GM23338 (cell line): ENCODE results near the gene HTRA1. TPM values are rescaled to one million over a fixed set of nuclear protein-coding genes. Genes with fewer than 3 reads are reported as not detected.

Source experiments
- ATAC-seq: fragments of 200-7000 bp; cut with Tn5 transposase; 3 replicates; pipeline ENCODE4 v1.9.1; 2020
- DNase-seq: peaks from one replicate; pipeline ENCODE4 v3.0.0-alpha.2; 2015; ENCODE audit warnings: low spot score
- H2AFZ ChIP-seq: fragments of 200-600 bp; sonication (generic); 2 replicates; pipeline ENCODE4 v1.8.0; 2016; ENCODE audit warnings: antibody characterized with exemption, mild to moderate bottlenecking, moderate library complexity
- H3F3A ChIP-seq: fragments of 200-600 bp; sonication (generic); replicated peaks from 2 replicates; pipeline ENCODE4 v1.8.0; 2017; ENCODE audit warnings: antibody characterized with exemption, mixed run types, low read depth
- H3K27ac ChIP-seq: fragments of 200-600 bp; sonication (generic); 2 replicates; pipeline ENCODE4 v1.6.1; 2016; ENCODE audit warnings: low read depth
- H3K27me3 ChIP-seq: fragments of 200-600 bp; sonication (generic); 2 replicates; pipeline ENCODE4 v1.8.0; 2016; ENCODE audit warnings: mild to moderate bottlenecking, mixed run types, moderate library complexity; ENCODE audit not compliant: insufficient read depth
- H3K36me3 ChIP-seq: fragments of 200-600 bp; sonication (generic); 2 replicates; pipeline ENCODE4 v1.8.0; 2016; ENCODE audit warnings: mild to moderate bottlenecking; ENCODE audit not compliant: insufficient read depth
- H3K4me1 ChIP-seq: fragments of 200-600 bp; sonication (generic); 2 replicates; pipeline ENCODE4 v1.8.0; 2016; ENCODE audit warnings: mild to moderate bottlenecking, moderate library complexity; ENCODE audit not compliant: insufficient read depth
- H3K4me2 ChIP-seq: fragments of 200-600 bp; sonication (generic); 2 replicates; pipeline ENCODE4 v1.7.1; 2017; ENCODE audit warnings: mixed run types
- H3K4me3 ChIP-seq: fragments of 200-600 bp; sonication (generic); 2 replicates; pipeline ENCODE4 v1.6.1; 2016; ENCODE audit warnings: mixed run types
- H3K79me2 ChIP-seq: fragments of 200-600 bp; sonication (generic); replicated peaks from 2 replicates; pipeline ENCODE4 v1.8.0; 2017; ENCODE audit warnings: mild to moderate bottlenecking; ENCODE audit not compliant: insufficient read depth
- H3K9me2 ChIP-seq: fragments of 200-600 bp; sonication (generic); 2 replicates; pipeline ENCODE4 v1.8.0; 2017; ENCODE audit not compliant: insufficient read depth
- H4K20me1 ChIP-seq: fragments of 200-600 bp; sonication (generic); replicated peaks from 2 replicates; pipeline ENCODE4 v1.8.0; 2017; ENCODE audit warnings: mild to moderate bottlenecking; ENCODE audit not compliant: insufficient read depth
- H3K27ac Mint-ChIP-seq: 2 replicates; pipeline ENCODE4 v1.8.0; 2020; ENCODE audit warnings: inconsistent platforms, mild to moderate bottlenecking, moderate library complexity, mixed read lengths
- H3K27me3 Mint-ChIP-seq: 3 replicates; pipeline ENCODE4 v1.8.0; 2022; ENCODE audit warnings: low read depth, mild to moderate bottlenecking, moderate library complexity, mixed read lengths, inconsistent platforms; ENCODE audit not compliant: insufficient read depth, poor library complexity
- H3K36me3 Mint-ChIP-seq: 3 replicates; pipeline ENCODE4 v1.8.0; 2021; ENCODE audit warnings: low read depth, mild to moderate bottlenecking, inconsistent platforms, moderate library complexity, mixed read lengths
- H3K4me1 Mint-ChIP-seq: 3 replicates; pipeline ENCODE4 v1.8.0; 2020; ENCODE audit warnings: mild to moderate bottlenecking, inconsistent platforms, mixed read lengths
- H3K4me3 Mint-ChIP-seq: 3 replicates; pipeline ENCODE4 v1.8.0; 2021; ENCODE audit warnings: moderate library complexity, mild to moderate bottlenecking, inconsistent platforms, mixed read lengths
- H3K9me3 Mint-ChIP-seq: 3 replicates; pipeline ENCODE4 v1.8.0; 2020; ENCODE audit warnings: moderate library complexity, mild to moderate bottlenecking, inconsistent platforms, mixed read lengths
- CREB1 ChIP-seq: fragments of 250-450 bp; sonication (Bioruptor Pico); IDR thresholded peaks from 2 replicates; pipeline ENCODE4 v1.5.0; 2020; ENCODE audit warnings: low read depth, mild to moderate bottlenecking, moderate library complexity
- EZH2 ChIP-seq: fragments of 200-600 bp; sonication (generic); IDR thresholded peaks from one replicate; pipeline ENCODE4 v1.8.0; 2017; ENCODE audit warnings: antibody characterized with exemption, mild to moderate bottlenecking, low read depth; ENCODE audit not compliant: unreplicated experiment
- EZH2phosphoT487 ChIP-seq: fragments of 200-600 bp; sonication (generic); IDR thresholded peaks from one replicate; pipeline ENCODE4 v1.8.1; 2018; ENCODE audit warnings: antibody characterized with exemption; ENCODE audit not compliant: unreplicated experiment
- JUNB ChIP-seq: IDR thresholded peaks from one replicate; pipeline ENCODE4 v1.6.1; 2016; ENCODE audit warnings: antibody characterized with exemption; ENCODE audit not compliant: unreplicated experiment
- NANOG ChIP-seq: IDR thresholded peaks from 2 replicates; pipeline ENCODE4 v1.6.1; 2016; ENCODE audit warnings: antibody characterized with exemption, borderline replicate concordance
- POLR2AphosphoS5 ChIP-seq: IDR thresholded peaks from 2 replicates; pipeline ENCODE4 v1.6.1; 2016; ENCODE audit warnings: antibody characterized with exemption, low read depth
- REST ChIP-seq: IDR thresholded peaks from one replicate; pipeline ENCODE4 v1.6.1; 2018; ENCODE audit warnings: antibody characterized with exemption; ENCODE audit not compliant: unreplicated experiment
- STAT1 ChIP-seq: IDR thresholded peaks from one replicate; pipeline ENCODE4 v1.6.1; 2016; ENCODE audit warnings: antibody characterized with exemption; ENCODE audit not compliant: unreplicated experiment
- ZNF114 ChIP-seq: fragments of 250-450 bp; sonication (Bioruptor Pico); IDR thresholded peaks from 2 replicates; pipeline ENCODE4 v1.5.0; 2020; ENCODE audit warnings: mild to moderate bottlenecking, moderate library complexity
- ZNF331 ChIP-seq: fragments of 250-450 bp; sonication (Bioruptor Pico); IDR thresholded peaks from 2 replicates; pipeline ENCODE4 v1.5.0; 2020; ENCODE audit warnings: low read depth, mild to moderate bottlenecking, moderate library complexity
- ZNF462 ChIP-seq: fragments of 250-450 bp; sonication (Bioruptor Pico); IDR thresholded peaks from 2 replicates; pipeline ENCODE4 v1.5.0; 2020; ENCODE audit warnings: mild to moderate bottlenecking, moderate library complexity
- polyA plus RNA-seq: library from polyadenylated mRNA; unstranded; fragments of >200 nt; fragmentation: Nextera tagmentation; extraction: Ambion mirVana; gene quantifications from 2 replicates; pipeline ENCODE4 v1.2.1, GENCODE V29; 2016
- total RNA-seq: library from RNA; depleted of rRNA; stranded (reverse); fragments of >200 nt; shearing (Covaris generic); gene quantifications from 2 replicates; pipeline ENCODE4 v1.2.3, GENCODE V29; 2014
- TF ChIP-seq, protein P1 (sequence below): IDR thresholded peaks from 2 replicates; pipeline ENCODE4 v1.6.1; 2016; ENCODE audit warnings: antibody characterized with exemption
- TF ChIP-seq, protein P2 (sequence below), 2 experiments: fragments of 200-600 bp in 1 of 2; sonication (generic) in 1 of 2; conservative IDR thresholded peaks; 2 replicates each; pipeline versions ENCODE4 v1.5.1 to v1.6.1; 2016 to 2017; ENCODE audit warnings: antibody characterized with exemption in 2 of 2, low read depth in 2 of 2, mild to moderate bottlenecking in 2 of 2, moderate library complexity in 1 of 2

HTRA1 gene
- total and polyA plus RNA-seq, 2 experiments from 2014 or later: 8.1 to 16.1 TPM

DNA sequence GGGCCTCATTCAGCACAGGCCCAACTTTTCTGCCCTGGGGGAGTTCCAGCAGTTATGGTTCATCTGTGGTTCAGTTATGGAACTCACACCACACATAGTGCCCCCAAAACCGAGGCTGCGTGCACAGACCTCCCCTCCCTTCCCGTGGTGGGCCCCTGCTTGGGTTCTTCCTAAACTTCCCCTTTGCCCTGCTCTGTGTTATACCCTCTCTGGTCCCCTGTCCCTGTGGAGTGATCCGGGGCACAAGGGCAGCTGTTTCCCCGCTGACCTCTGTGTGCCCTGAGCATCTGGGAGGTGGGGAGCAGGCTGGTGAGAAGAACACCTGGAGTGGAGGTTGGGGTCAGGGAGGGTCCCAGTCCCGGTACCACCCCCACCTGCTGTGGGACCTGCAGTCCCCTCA is 39.4 kb downstream of the HTRA1 start:
- no peaks in the 10 kb centered on the region for H3K79me2 ChIP-seq
- Mint-ChIP-seq H3K4me1 (0 out of 3 replicates have a peak, but pooled peaks cover 2% of the 10 kb centered on the region), H3K9me3 (no peaks in the 10 kb centered on the region), H3K4me3 (no peak overlapping the region), H3K36me3 (no peaks in the 10 kb centered on the region), H3K27ac (no peak overlapping the region), H3K27me3 (peaks cover 5% of the 10 kb centered on the region)
- H3K4me2 ChIP-seq: no peak overlapping the region
- H3K4me1 ChIP-seq: 0 out of 2 replicates have a peak, but pooled peaks cover under 1% of the 10 kb centered on the region
- ATAC-seq: no peak
- no peak overlapping the region for H2AFZ ChIP-seq
- no peaks in the 10 kb centered on the region for H3K27me3 ChIP-seq
- no peaks in the 10 kb centered on the region for H3K9me2 ChIP-seq
- no peak for TF ChIP-seq ZNF331 (CRISPR knock-in tag)
- TF ChIP-seq EZH2phosphoT487: no peak
- no peak for TF ChIP-seq JUNB
- TF ChIP-seq ZNF462: no peak
- no peak for TF ChIP-seq STAT1
- no peak for TF ChIP-seq POLR2AphosphoS5
- TF ChIP-seq ZNF114 (CRISPR knock-in tag): no peak
- no peak for TF ChIP-seq REST
- TF ChIP-seq CREB1 (CRISPR knock-in tag): no peak
- no peak for TF ChIP-seq EZH2
- TF ChIP-seq NANOG: no peak
- TF ChIP-seq, protein P1, sequence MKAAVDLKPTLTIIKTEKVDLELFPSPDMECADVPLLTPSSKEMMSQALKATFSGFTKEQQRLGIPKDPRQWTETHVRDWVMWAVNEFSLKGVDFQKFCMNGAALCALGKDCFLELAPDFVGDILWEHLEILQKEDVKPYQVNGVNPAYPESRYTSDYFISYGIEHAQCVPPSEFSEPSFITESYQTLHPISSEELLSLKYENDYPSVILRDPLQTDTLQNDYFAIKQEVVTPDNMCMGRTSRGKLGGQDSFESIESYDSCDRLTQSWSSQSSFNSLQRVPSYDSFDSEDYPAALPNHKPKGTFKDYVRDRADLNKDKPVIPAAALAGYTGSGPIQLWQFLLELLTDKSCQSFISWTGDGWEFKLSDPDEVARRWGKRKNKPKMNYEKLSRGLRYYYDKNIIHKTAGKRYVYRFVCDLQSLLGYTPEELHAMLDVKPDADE: no peak
- TF ChIP-seq, protein P2, sequence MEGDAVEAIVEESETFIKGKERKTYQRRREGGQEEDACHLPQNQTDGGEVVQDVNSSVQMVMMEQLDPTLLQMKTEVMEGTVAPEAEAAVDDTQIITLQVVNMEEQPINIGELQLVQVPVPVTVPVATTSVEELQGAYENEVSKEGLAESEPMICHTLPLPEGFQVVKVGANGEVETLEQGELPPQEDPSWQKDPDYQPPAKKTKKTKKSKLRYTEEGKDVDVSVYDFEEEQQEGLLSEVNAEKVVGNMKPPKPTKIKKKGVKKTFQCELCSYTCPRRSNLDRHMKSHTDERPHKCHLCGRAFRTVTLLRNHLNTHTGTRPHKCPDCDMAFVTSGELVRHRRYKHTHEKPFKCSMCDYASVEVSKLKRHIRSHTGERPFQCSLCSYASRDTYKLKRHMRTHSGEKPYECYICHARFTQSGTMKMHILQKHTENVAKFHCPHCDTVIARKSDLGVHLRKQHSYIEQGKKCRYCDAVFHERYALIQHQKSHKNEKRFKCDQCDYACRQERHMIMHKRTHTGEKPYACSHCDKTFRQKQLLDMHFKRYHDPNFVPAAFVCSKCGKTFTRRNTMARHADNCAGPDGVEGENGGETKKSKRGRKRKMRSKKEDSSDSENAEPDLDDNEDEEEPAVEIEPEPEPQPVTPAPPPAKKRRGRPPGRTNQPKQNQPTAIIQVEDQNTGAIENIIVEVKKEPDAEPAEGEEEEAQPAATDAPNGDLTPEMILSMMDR (conservative IDR thresholded peaks at IDR 0.05; ENCODE audit: low read depth in 2 of 2): no peak
- H3F3A ChIP-seq: no peaks in the 10 kb centered on the region
- H3K4me3 ChIP-seq: no peak overlapping the region
- H4K20me1 ChIP-seq: no peaks in the 10 kb centered on the region
- no peak for DNase-seq
- no peaks in the 10 kb centered on the region for H3K36me3 ChIP-seq
- H3K27ac ChIP-seq: no peak overlapping the region
